KMS-11 (cell line): ENCODE measurements around the gene NRCAM.

ENCODE experiments used
- H2AFZ ChIP-seq: fragments of 200-600 bp; sonication (generic); 2 replicates; pipeline ENCODE4 v1.6.1; 2016; ENCODE audit warnings: antibody characterized with exemption, mixed run types, low read depth
- H3K27ac ChIP-seq: fragments of 200-600 bp; sonication (generic); 2 replicates; pipeline ENCODE4 v1.6.1; 2016; ENCODE audit warnings: mild to moderate bottlenecking, mixed run types
- H3K27me3 ChIP-seq: fragments of 200-600 bp; sonication (generic); 2 replicates; pipeline ENCODE4 v1.6.1; 2017; ENCODE audit warnings: mild to moderate bottlenecking, low read depth, mixed run types, moderate library complexity; ENCODE audit not compliant: insufficient read depth
- H3K36me3 ChIP-seq: fragments of 200-600 bp; sonication (generic); 2 replicates; pipeline ENCODE4 v1.6.1; 2017; ENCODE audit warnings: mild to moderate bottlenecking, mixed run types; ENCODE audit not compliant: insufficient read depth
- H3K4me1 ChIP-seq: fragments of 200-600 bp; sonication (generic); 2 replicates; pipeline ENCODE4 v1.6.1; 2016; ENCODE audit warnings: mild to moderate bottlenecking, low read depth, mixed run types; ENCODE audit not compliant: poor library complexity, severe bottlenecking
- H3K4me2 ChIP-seq: fragments of 200-600 bp; sonication (generic); 2 replicates; pipeline ENCODE4 v1.7.0; 2016; ENCODE audit warnings: mild to moderate bottlenecking, mixed run types
- H3K4me3 ChIP-seq: fragments of 200-600 bp; sonication (generic); IDR thresholded peaks from 2 replicates; pipeline ENCODE4 v1.6.1; 2017; ENCODE audit warnings: low read depth, low read length, mixed read lengths; ENCODE audit not compliant: insufficient read depth
- H3K79me2 ChIP-seq: fragments of 200-600 bp; sonication (generic); 2 replicates; pipeline ENCODE4 v1.6.1; 2016; ENCODE audit warnings: low read depth, mixed run types; ENCODE audit not compliant: insufficient read depth
- H3K9ac ChIP-seq: fragments of 200-600 bp; sonication (generic); 2 replicates; pipeline ENCODE4 v1.6.1; 2016; ENCODE audit warnings: mild to moderate bottlenecking, mixed run types
- H4K20me1 ChIP-seq: fragments of 200-600 bp; sonication (generic); 2 replicates; pipeline ENCODE4 v1.6.1; 2016; ENCODE audit warnings: mild to moderate bottlenecking, mixed run types; ENCODE audit not compliant: insufficient read depth
- CTCF ChIP-seq: fragments of 200-600 bp; sonication (generic); conservative IDR thresholded peaks from 2 replicates; pipeline ENCODE4 v1.6.1; 2017; ENCODE audit warnings: low read depth, mild to moderate bottlenecking, antibody characterized with exemption, low read length, moderate library complexity, mixed read lengths

The NRCAM gene

GRCh38 chr7:108459922-108460551 lies 3.8 kb upstream of the NRCAM start:
- peak; percentile 81 for TF ChIP-seq CTCF
- Histone ChIP-seq H3K4me2 (peak overlapping the region; percentile 29; the same call in 1 of the 2 replicates), H3K36me3 (no peaks in the 10 kb centered on the region), H3K27ac (no peak overlapping the region), H3K4me1 (peaks cover 24% of the 10 kb centered on the region), H3K79me2 (peaks cover 3% of the 10 kb centered on the region; the same call in 1 of the 2 replicates), H2AFZ (no peak overlapping the region), H3K4me3 (no peak overlapping the region), H4K20me1 (no peaks in the 10 kb centered on the region), H3K9ac (no peak overlapping the region), H3K27me3 (no peaks in the 10 kb centered on the region)

GRCh38 chr7:108457871-108458270 lies 1.6 kb upstream of the NRCAM start:
- no peaks in the 10 kb centered on the region for H4K20me1 ChIP-seq
- no peak overlapping the region for H3K4me2 ChIP-seq
- H2AFZ ChIP-seq = no peak overlapping the region
- H3K4me3 ChIP-seq = no peak overlapping the region
- no peak overlapping the region for H3K9ac ChIP-seq
- H3K36me3 ChIP-seq = no peaks in the 10 kb centered on the region
- peaks cover 25% of the 10 kb centered on the region; the same call in 1 of the 2 replicates for H3K79me2 ChIP-seq
- H3K27me3 ChIP-seq = no peaks in the 10 kb centered on the region
- H3K27ac ChIP-seq = no peak overlapping the region
- no peak for TF ChIP-seq CTCF
- H3K4me1 ChIP-seq = peaks cover 31% of the 10 kb centered on the region

GRCh38 chr7:108456845-108457540 lies 757 bp upstream of the NRCAM start:
- H3K36me3 ChIP-seq = no peaks in the 10 kb centered on the region
- no peaks in the 10 kb centered on the region for H4K20me1 ChIP-seq
- peaks cover 34% of the 10 kb centered on the region; the same call in 1 of the 2 replicates for H3K79me2 ChIP-seq
- peak overlapping the region; percentile 80; the same call in 1 of the 2 replicates for H2AFZ ChIP-seq
- peaks cover 40% of the 10 kb centered on the region for H3K4me1 ChIP-seq
- TF ChIP-seq CTCF = no peak
- no peak overlapping the region for H3K4me3 ChIP-seq
- H3K27me3 ChIP-seq = no peaks in the 10 kb centered on the region
- peak overlapping the region; percentile 70 for H3K4me2 ChIP-seq
- H3K9ac ChIP-seq = peak overlapping the region; percentile 48; the same call in 1 of the 2 replicates
- no peak overlapping the region for H3K27ac ChIP-seq

GRCh38 chr7:108455551-108455997 lies 662 bp downstream of the NRCAM start:
- peak overlapping the region; percentile 80 for H2AFZ ChIP-seq
- H3K4me2 ChIP-seq = peak overlapping the region; percentile 80
- no peaks in the 10 kb centered on the region for H3K27me3 ChIP-seq
- no peak for TF ChIP-seq CTCF
- H3K4me3 ChIP-seq = peak overlapping the region; percentile 19
- peak overlapping the region; percentile 48 for H3K9ac ChIP-seq
- peaks cover 41% of the 10 kb centered on the region for H3K4me1 ChIP-seq
- no peaks in the 10 kb centered on the region for H3K36me3 ChIP-seq
- H3K27ac ChIP-seq = peak overlapping the region; percentile 34
- peaks cover 47% of the 10 kb centered on the region; the same call in 1 of the 2 replicates for H3K79me2 ChIP-seq
- H4K20me1 ChIP-seq = no peaks in the 10 kb centered on the region
